Mesenchymal stem cell (in vitro differentiated cells and primary cell): Measurements from ENCODE around the gene SYNJ1.

Experiments used
- DNase-seq: peaks from one replicate; pipeline ENCODE4 v3.0.0-alpha.2; 2013
- H2AFZ ChIP-seq: one replicate; pipeline ENCODE4 v1.6.1; 2013; ENCODE audit warnings: low read depth, mild to moderate bottlenecking, control low read depth, inconsistent platforms, low read length, moderate library complexity
- H2AK5ac ChIP-seq: 2 replicates; pipeline ENCODE4 v1.6.1; 2013; ENCODE audit warnings: low read length, moderate library complexity, mild to moderate bottlenecking, inconsistent platforms; ENCODE audit not compliant: severe bottlenecking
- H2BK120ac ChIP-seq: one replicate; pipeline ENCODE4 v1.6.1; 2013; ENCODE audit warnings: low read depth, mild to moderate bottlenecking, inconsistent platforms, low read length, moderate library complexity
- H2BK12ac ChIP-seq, 2 experiments: one replicate each; pipeline ENCODE4 v1.6.1; 2013; ENCODE audit warnings: inconsistent platforms in 2 of 2, low read length in 2 of 2, mild to moderate bottlenecking in 2 of 2, moderate library complexity in 2 of 2, control low read depth in 1 of 2
- H2BK15ac ChIP-seq: one replicate; pipeline ENCODE4 v1.6.1; 2013; ENCODE audit warnings: mild to moderate bottlenecking, low read depth, inconsistent platforms; ENCODE audit not compliant: poor library complexity, severe bottlenecking
- H2BK5ac ChIP-seq: 2 replicates; pipeline ENCODE4 v1.6.1; 2013; ENCODE audit warnings: low read depth, mild to moderate bottlenecking, low read length, control low read depth, inconsistent platforms; ENCODE audit not compliant: poor library complexity, severe bottlenecking
- H3K14ac ChIP-seq, 2 experiments: one replicate each; pipeline ENCODE4 v1.6.1; 2013; ENCODE audit warnings: inconsistent platforms in 2 of 2, low read length in 2 of 2, control low read depth in 1 of 2, mild to moderate bottlenecking in 1 of 2, moderate library complexity in 1 of 2
- H3K18ac ChIP-seq, 2 experiments: one replicate each; pipeline ENCODE4 v1.6.1; 2013; ENCODE audit warnings: inconsistent platforms in 2 of 2, low read length in 2 of 2, control low read depth in 1 of 2, low read depth in 1 of 2, mild to moderate bottlenecking in 1 of 2
- H3K23ac ChIP-seq, 2 experiments: one replicate each; pipeline ENCODE4 v1.6.1; 2013; ENCODE audit warnings: inconsistent platforms in 2 of 2, low read length in 2 of 2, mild to moderate bottlenecking in 2 of 2, moderate library complexity in 2 of 2, control low read depth in 1 of 2
- H3K27ac ChIP-seq: 2 replicates; pipeline ENCODE4 v1.5.1; 2013; ENCODE audit warnings: mild to moderate bottlenecking, moderate library complexity, low read length, control low read depth, inconsistent platforms; ENCODE audit not compliant: poor library complexity, severe bottlenecking
- H3K27me3 ChIP-seq, 2 experiments: 2 replicates each; pipeline versions ENCODE4 v1.6.1 to v1.7.0; 2013; ENCODE audit warnings: low read length in 2 of 2, mild to moderate bottlenecking in 2 of 2, moderate library complexity in 2 of 2, control low read depth in 1 of 2, inconsistent platforms in 1 of 2; ENCODE audit not compliant: control insufficient read depth in 1 of 2, insufficient read depth in 1 of 2
- H3K36me3 ChIP-seq, 2 experiments: 2 replicates each; pipeline versions ENCODE4 v1.6.1 to v1.7.0; 2013; ENCODE audit warnings: low read length in 2 of 2, control low read depth in 1 of 2, inconsistent platforms in 1 of 2, low read depth in 1 of 2, mild to moderate bottlenecking in 1 of 2; ENCODE audit not compliant: insufficient read depth in 2 of 2, control insufficient read depth in 1 of 2
- H3K4ac ChIP-seq, 2 experiments: one replicate each; pipeline ENCODE4 v1.6.1; 2013; ENCODE audit warnings: inconsistent platforms in 2 of 2, low read length in 2 of 2, mild to moderate bottlenecking in 2 of 2, moderate library complexity in 2 of 2, control low read depth in 1 of 2, low read depth in 1 of 2
- H3K4me1 ChIP-seq: 2 replicates; pipeline ENCODE4 v1.6.1; 2013; ENCODE audit warnings: low read depth, low read length, control low read depth; ENCODE audit not compliant: control insufficient read depth, insufficient read depth
- H3K4me2 ChIP-seq: 2 replicates; pipeline ENCODE4 v1.6.1; 2013; ENCODE audit warnings: low read length, mild to moderate bottlenecking, inconsistent platforms; ENCODE audit not compliant: poor library complexity, severe bottlenecking
- H3K4me3 ChIP-seq, 2 experiments: 2 replicates each; pipeline versions ENCODE4 v1.5.1 to v1.7.0; 2013; ENCODE audit warnings: low read length in 2 of 2, mild to moderate bottlenecking in 2 of 2, control low read depth in 1 of 2, low read depth in 1 of 2; ENCODE audit not compliant: insufficient read depth in 1 of 2
- H3K79me1 ChIP-seq: replicated peaks from 2 replicates; pipeline ENCODE4 v1.6.1; 2013; ENCODE audit warnings: mild to moderate bottlenecking, control low read depth, low read length, inconsistent platforms; ENCODE audit not compliant: poor library complexity, severe bottlenecking
- H3K9ac ChIP-seq: 2 replicates; pipeline ENCODE4 v1.7.0; 2013; ENCODE audit warnings: mild to moderate bottlenecking, low read length, moderate library complexity
- H3K9me3 ChIP-seq: 2 replicates; pipeline ENCODE4 v1.7.0; 2013; ENCODE audit warnings: mild to moderate bottlenecking, low read length; ENCODE audit not compliant: control insufficient read depth
- H4K8ac ChIP-seq: one replicate; pipeline ENCODE4 v1.6.1; 2013; ENCODE audit warnings: inconsistent platforms, mild to moderate bottlenecking, low read length, moderate library complexity
- H4K91ac ChIP-seq: one replicate; pipeline ENCODE4 v1.6.1; 2013; ENCODE audit warnings: mild to moderate bottlenecking, low read length, inconsistent platforms
- WGBS: methylation state at CpG from one replicate; pipeline ENCODE4 v1.1.7; 2013; ENCODE audit warnings: mixed read lengths; 5-methylcytosine and 5-hydroxymethylcytosine counted together

SYNJ1 gene

GRCh38 chr21:32599091-32599490 lies 128.7 kb downstream of the SYNJ1 start:
- no peak overlapping the region for H2BK120ac ChIP-seq
- H4K91ac ChIP-seq: no peak overlapping the region
- H3K79me1 ChIP-seq: peaks cover 9% of the 10 kb centered on the region
- no peaks in the 10 kb centered on the region for H3K9me3 ChIP-seq
- H3K4me1 ChIP-seq: peaks cover 10% of the 10 kb centered on the region
- no peak overlapping the region for H2BK12ac ChIP-seq
- H3K27me3 ChIP-seq: no peaks in the 10 kb centered on the region
- no peak overlapping the region for H3K23ac ChIP-seq
- no peak overlapping the region for H3K4me3 ChIP-seq
- H3K4me2 ChIP-seq: no peak overlapping the region
- H3K14ac ChIP-seq: no peak overlapping the region
- no peak overlapping the region for H3K27ac ChIP-seq
- H3K9ac ChIP-seq: no peak overlapping the region
- H2BK15ac ChIP-seq: no peak overlapping the region
- peaks cover 27 to 46% of the 10 kb centered on the region in 2 experiments for H3K36me3 ChIP-seq
- no peak overlapping the region for H2AK5ac ChIP-seq
- no peak overlapping the region for H3K4ac ChIP-seq
- no peak for DNase-seq
- no peak overlapping the region for H3K18ac ChIP-seq
- H2AFZ ChIP-seq: no peak overlapping the region
- WGBS: 100% methylated on average over 2 of the region's 5 CpGs
- H2BK5ac ChIP-seq: no peak overlapping the region
- no peak overlapping the region for H4K8ac ChIP-seq

- Histone ChIP-seq H2BK120ac (no peak overlapping the region), H4K91ac (no peak overlapping the region), H3K79me1 (peaks cover 5% of the 10 kb centered on the region), H2AFZ (no peak overlapping the region), H2AK5ac (no peak overlapping the region), H3K27ac (no peak overlapping the region), H3K27me3 (no peaks in the 10 kb centered on the region), H2BK15ac (no peak overlapping the region), H2BK5ac (no peak overlapping the region), H2BK12ac (peak overlapping the region in 1 of 2 experiments; percentile 47), H3K4me2 (no peak overlapping the region), H3K36me3 (peaks cover 12 to 27% of the 10 kb centered on the region in 2 experiments), H3K9me3 (no peaks in the 10 kb centered on the region), H3K14ac (no peak overlapping the region), H3K9ac (peak overlapping the region; percentile 39), H3K23ac (no peak overlapping the region), H3K4ac (no peak overlapping the region), H3K4me3 (no peak overlapping the region), H4K8ac (no peak overlapping the region), H3K4me1 (peaks cover 10% of the 10 kb centered on the region), H3K18ac (no peak overlapping the region)
- DNase-seq: peak; percentile 82
- WGBS: 2% methylated on average over 5 of the region's 6 CpGs
Measured at GRCh38 chr21:32597205-32597604, 130.6 kb downstream of the SYNJ1 start.

GRCh38 chr21:32595431-32595830 lies 132.4 kb downstream of the SYNJ1 start:
- no peaks in the 10 kb centered on the region for H3K9me3 ChIP-seq
- H3K4ac ChIP-seq: no peak overlapping the region
- no peak overlapping the region for H3K27ac ChIP-seq
- H3K18ac ChIP-seq: no peak overlapping the region
- H2AFZ ChIP-seq: no peak overlapping the region
- no peak overlapping the region for H3K4me2 ChIP-seq
- H3K4me1 ChIP-seq: peaks cover 10% of the 10 kb centered on the region
- no peak overlapping the region for H3K9ac ChIP-seq
- no peak for DNase-seq
- no peak overlapping the region for H2BK120ac ChIP-seq
- H2BK5ac ChIP-seq: no peak overlapping the region
- H4K8ac ChIP-seq: no peak overlapping the region
- H3K79me1 ChIP-seq: peaks cover 3% of the 10 kb centered on the region
- no peak overlapping the region for H2AK5ac ChIP-seq
- no peak overlapping the region for H3K14ac ChIP-seq
- H3K27me3 ChIP-seq: no peaks in the 10 kb centered on the region
- WGBS: 94% methylated on average over 11 of the region's 11 CpGs
- H4K91ac ChIP-seq: no peak overlapping the region
- H2BK15ac ChIP-seq: no peak overlapping the region
- H3K4me3 ChIP-seq: no peak overlapping the region
- H3K23ac ChIP-seq: no peak overlapping the region
- H2BK12ac ChIP-seq: no peak overlapping the region
- peaks cover 7 to 18% of the 10 kb centered on the region in 2 experiments for H3K36me3 ChIP-seq

- no peak for DNase-seq
- H2BK5ac ChIP-seq: no peak overlapping the region
- H3K4me3 ChIP-seq: no peak overlapping the region
- peaks cover 5% of the 10 kb centered on the region for H3K4me1 ChIP-seq
- H3K4ac ChIP-seq: no peak overlapping the region
- H2BK12ac ChIP-seq: no peak overlapping the region
- WGBS: 96% methylated on average over 7 of the region's 8 CpGs
- H2BK120ac ChIP-seq: no peak overlapping the region
- H3K27me3 ChIP-seq: no peaks in the 10 kb centered on the region
- H3K36me3 ChIP-seq: peaks cover 0 to under 1% of the 10 kb centered on the region in 2 experiments
- H4K91ac ChIP-seq: no peak overlapping the region
- H2AFZ ChIP-seq: no peak overlapping the region
- no peak overlapping the region for H3K23ac ChIP-seq
- no peak overlapping the region for H4K8ac ChIP-seq
- no peak overlapping the region for H3K27ac ChIP-seq
- H2AK5ac ChIP-seq: no peak overlapping the region
- no peaks in the 10 kb centered on the region for H3K79me1 ChIP-seq
- H3K9me3 ChIP-seq: no peaks in the 10 kb centered on the region
- H3K4me2 ChIP-seq: no peak overlapping the region
- H2BK15ac ChIP-seq: no peak overlapping the region
- H3K14ac ChIP-seq: no peak overlapping the region
- no peak overlapping the region for H3K9ac ChIP-seq
- H3K18ac ChIP-seq: no peak overlapping the region
Measured at GRCh38 chr21:32593690-32594089, 134.1 kb downstream of the SYNJ1 start.
